GM12865 (cell line): ENCODE data around the gene FRMD4A.

Experiments
- DNase-seq: peaks from one replicate; pipeline ENCODE4 v3.0.0; 2010; ENCODE audit warnings: low read depth
- H3K4me3 ChIP-seq: 2 replicates; pipeline ENCODE4 v1.5.1; 2011; ENCODE audit warnings: mild to moderate bottlenecking, low read depth, low read length, control low read depth
- TF ChIP-seq, protein P1 (sequence below): IDR thresholded peaks from 2 replicates; pipeline ENCODE4 v1.5.1; 2011; ENCODE audit warnings: low read length, control low read depth, low read depth, inconsistent platforms; ENCODE audit not compliant: insufficient read depth; ENCODE audit errors: missing control alignments

Gene FRMD4A

DNA sequence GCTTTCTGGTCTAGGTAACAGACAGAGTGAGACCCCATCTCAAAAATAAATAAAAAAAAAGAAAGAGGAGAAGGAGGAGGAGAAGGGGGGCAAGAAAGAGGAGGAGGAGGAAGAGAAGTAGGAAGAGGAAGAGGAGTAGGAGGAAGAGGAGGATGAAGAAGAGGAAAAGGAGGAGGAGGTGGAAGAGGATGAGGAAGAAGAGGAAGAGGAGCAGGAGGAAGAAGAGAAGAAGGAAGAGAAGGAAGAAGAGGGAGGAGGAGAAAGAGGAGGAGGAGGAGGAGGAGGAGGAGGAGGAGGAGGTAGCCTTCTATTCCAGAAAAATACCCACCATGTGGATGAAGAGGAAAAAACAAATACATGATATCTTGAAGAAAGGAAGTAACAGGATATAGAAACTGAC, 172.1 kb downstream of the FRMD4A start:
- TF ChIP-seq, protein P1, sequence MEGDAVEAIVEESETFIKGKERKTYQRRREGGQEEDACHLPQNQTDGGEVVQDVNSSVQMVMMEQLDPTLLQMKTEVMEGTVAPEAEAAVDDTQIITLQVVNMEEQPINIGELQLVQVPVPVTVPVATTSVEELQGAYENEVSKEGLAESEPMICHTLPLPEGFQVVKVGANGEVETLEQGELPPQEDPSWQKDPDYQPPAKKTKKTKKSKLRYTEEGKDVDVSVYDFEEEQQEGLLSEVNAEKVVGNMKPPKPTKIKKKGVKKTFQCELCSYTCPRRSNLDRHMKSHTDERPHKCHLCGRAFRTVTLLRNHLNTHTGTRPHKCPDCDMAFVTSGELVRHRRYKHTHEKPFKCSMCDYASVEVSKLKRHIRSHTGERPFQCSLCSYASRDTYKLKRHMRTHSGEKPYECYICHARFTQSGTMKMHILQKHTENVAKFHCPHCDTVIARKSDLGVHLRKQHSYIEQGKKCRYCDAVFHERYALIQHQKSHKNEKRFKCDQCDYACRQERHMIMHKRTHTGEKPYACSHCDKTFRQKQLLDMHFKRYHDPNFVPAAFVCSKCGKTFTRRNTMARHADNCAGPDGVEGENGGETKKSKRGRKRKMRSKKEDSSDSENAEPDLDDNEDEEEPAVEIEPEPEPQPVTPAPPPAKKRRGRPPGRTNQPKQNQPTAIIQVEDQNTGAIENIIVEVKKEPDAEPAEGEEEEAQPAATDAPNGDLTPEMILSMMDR, result no peak
- H3K4me3 ChIP-seq, result no peak overlapping the region
- DNase-seq, result no peak

DNA sequence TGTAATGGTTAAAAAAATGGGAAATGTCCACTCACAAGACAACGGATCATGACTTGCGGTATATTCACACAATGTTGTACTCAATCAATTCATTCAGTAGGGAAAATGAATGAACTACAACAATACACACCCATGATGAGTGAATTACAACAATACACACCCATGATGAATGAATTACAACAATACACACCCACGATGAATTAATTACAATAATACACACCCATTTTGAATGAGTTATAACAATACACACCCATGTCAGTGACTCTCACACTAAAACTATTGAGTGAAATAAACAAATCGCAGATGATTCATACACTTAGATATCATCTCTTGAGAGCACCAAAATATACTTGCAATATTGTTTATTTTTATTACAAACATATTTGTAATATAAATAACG, 174.6 kb downstream of the FRMD4A start:
- DNase-seq, result no peak
- TF ChIP-seq, protein P1, result no peak

DNA sequence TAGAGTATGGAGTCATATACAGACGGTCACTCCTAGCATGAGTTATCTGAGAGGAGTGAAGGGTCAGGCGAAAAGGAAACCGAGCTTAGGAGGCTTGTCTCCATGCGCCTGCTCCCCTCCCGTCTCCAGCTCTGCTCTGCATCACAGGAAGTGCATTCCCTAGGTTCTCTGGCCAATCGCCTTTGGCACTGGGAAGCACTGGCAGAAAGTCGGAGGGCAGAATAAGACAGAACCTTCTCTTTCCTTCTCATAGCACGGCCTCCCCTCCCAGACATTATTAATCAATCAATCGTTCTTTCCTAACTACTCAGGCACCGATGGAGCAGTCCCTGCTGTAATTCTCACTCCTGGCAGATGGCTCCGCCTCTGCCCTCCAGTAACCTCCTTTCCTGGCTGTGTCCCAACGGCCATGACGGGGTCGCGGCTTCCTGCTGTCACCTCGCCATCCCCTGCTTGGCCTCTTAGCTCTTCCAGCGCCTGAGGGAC, 177.1 kb downstream of the FRMD4A start:
- H3K4me3 ChIP-seq, result no peak overlapping the region
- no peak for DNase-seq

More for the DNA sequence above, 174.6 kb downstream of the FRMD4A start:
- H3K4me3 ChIP-seq, result no peak overlapping the region

DNA sequence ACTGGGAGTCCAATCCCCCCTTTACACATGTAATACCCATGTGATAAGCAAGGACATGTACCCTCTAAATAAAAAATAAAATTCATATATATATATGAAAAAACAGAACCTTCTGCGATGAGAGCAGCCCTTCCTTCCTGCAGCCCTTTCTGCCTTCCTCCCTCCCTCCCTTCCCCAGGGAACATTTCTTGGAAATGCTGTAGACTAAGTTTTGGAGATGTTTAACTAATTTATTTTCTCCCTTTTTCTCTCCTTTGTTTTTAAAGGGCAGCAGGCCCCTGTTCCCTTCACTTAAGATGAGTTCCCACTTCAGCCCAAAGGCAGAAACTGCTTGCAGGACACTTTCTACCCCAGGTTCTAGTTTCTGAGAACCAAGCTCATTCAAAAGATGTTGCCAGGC, 179.2 kb downstream of the FRMD4A start:
- DNase-seq, result no peak
- TF ChIP-seq, protein P1, result no peak
- H3K4me3 ChIP-seq, result no peak overlapping the region

More for the DNA sequence above, 177.1 kb downstream of the FRMD4A start:
- TF ChIP-seq, protein P1, result no peak

DNA sequence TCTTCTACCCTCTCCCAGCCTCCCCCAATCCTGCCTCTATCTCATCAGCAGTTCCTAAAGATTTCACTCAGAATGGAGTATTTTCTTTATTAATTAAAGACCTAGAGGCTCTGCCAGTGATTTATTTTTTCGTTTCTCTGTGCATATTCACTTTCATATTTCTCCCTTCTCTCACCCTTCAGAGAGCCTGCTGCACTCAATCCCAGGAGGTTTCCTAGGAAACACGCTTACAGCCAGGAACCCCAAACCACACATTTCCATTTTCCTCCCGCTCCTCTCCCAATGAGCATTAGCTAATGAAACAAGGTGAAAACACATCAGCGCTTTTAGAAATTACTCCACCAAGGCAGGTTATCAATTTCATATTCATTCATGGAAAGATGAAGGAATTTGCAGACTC, 180.2 kb downstream of the FRMD4A start:
- H3K4me3 ChIP-seq, result no peak overlapping the region
- no peak for DNase-seq
- TF ChIP-seq, protein P1, result no peak

DNA sequence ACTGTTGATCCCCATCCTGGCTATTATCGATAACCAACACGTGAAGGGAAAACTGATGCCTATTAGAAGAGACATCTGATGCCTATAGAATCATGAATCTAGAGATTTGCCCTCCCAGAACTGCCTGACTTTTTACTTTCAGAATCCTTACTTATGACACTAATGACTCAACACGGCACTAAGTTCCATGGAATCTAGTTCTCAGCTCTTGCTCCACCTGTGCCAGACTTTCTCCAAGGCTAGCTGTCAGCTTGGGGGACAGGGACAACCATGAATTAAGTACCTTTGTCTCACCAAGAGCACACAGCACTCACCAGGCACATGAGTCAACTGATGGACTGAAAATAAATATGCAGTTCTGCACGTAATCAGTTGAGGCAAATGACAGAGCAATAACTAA, 184.2 kb downstream of the FRMD4A start:
- DNase-seq, result no peak
- no peak overlapping the region for H3K4me3 ChIP-seq
- TF ChIP-seq, protein P1, result no peak

DNA sequence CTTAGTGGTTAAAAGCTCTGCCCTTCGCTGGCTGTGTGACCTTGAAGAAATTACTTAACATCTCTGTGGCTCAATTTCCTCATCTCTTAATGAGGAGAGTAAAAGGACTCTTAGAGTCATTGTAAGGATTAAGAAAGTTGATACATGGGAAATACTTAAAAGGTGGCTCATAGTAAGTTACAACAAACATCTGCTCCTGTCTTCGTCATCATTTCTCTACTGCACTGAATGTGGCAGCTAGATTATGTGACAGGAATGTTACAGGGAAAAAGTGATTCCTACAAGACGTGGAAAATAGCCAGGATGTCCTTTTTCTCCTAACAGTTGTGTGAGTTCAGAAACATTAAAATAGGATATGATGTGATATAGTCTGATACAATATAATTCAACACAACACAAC, 184.7 kb downstream of the FRMD4A start:
- TF ChIP-seq, protein P1, result no peak
- H3K4me3 ChIP-seq, result no peak overlapping the region
- DNase-seq, result no peak
